GM12872 (cell line): ENCODE data around the gene RNF141.

ENCODE experiments used
- TF ChIP-seq, protein P1 (sequence below): IDR thresholded peaks from 3 replicates; pipeline ENCODE4 v1.5.1; 2011; ENCODE audit warnings: low read depth, mild to moderate bottlenecking, low read length, moderate library complexity; ENCODE audit not compliant: insufficient read depth

The RNF141 gene

GRCh38 chr11:10514709-10515108 lies 26.3 kb downstream of the RNF141 start:
- TF ChIP-seq, protein P1, sequence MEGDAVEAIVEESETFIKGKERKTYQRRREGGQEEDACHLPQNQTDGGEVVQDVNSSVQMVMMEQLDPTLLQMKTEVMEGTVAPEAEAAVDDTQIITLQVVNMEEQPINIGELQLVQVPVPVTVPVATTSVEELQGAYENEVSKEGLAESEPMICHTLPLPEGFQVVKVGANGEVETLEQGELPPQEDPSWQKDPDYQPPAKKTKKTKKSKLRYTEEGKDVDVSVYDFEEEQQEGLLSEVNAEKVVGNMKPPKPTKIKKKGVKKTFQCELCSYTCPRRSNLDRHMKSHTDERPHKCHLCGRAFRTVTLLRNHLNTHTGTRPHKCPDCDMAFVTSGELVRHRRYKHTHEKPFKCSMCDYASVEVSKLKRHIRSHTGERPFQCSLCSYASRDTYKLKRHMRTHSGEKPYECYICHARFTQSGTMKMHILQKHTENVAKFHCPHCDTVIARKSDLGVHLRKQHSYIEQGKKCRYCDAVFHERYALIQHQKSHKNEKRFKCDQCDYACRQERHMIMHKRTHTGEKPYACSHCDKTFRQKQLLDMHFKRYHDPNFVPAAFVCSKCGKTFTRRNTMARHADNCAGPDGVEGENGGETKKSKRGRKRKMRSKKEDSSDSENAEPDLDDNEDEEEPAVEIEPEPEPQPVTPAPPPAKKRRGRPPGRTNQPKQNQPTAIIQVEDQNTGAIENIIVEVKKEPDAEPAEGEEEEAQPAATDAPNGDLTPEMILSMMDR, result no peak

- TF ChIP-seq, protein P1, result no peak
Observed at GRCh38 chr11:10514202-10514601, 26.8 kb downstream of the RNF141 start.

DNA sequence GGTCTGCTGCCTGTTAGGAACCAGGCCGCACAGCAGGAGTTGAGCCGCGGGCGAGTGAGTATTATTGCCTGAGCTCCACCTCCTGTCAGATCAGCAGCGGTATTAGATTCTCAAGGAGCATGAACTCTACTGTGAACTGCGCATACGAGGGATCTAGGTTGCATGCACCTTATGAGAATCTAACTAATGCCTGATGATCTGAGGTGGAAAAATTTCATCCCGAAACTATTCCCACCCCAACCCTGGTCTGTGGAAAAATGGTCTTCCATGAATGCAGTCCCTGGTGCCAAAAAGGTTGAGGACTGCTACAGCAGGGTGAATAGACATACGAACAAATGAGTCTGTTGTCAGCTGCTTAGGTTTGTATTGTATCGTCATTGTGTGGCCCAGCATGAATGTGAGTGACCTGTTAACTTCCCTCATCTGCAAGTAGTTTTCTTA lies 29.8 kb downstream of the RNF141 start:
- TF ChIP-seq, protein P1, result no peak

GRCh38 chr11:10506008-10506370 lies 35.0 kb downstream of the RNF141 start:
- TF ChIP-seq, protein P1, result no peak

DNA sequence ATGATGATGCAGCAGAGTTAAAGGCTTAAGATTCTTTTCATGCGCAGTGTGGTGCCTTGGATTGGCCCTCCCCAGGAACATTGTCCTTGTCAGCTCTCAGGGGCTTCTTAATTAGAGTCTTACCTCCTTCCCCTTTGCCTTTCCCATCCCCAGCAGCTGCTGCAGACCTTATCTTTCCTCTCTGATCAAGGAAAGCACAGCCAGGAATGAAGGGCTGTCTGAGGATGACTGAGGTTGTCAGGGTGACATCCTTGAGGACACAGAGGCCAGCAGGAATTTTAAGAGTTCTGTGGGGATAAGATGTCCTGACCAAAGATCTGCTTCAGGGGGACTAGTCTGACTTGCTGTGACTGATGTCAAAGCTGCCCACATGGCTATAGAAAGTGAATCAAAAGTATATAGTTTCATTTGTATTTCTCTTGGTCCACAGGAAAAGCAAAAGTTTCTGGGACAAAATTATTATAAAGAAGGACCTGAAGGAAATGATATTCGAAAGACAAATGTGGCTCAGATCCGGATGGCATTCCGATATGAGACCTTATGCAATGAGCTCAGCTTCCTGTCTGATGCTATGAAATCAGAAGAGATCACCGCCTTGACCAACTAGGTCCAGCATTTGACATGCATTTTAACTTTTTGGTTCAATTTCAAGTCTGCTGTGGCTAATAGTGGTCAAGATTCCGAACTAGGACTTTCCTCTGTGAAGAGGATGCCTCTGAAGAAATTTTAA lies 35.5 kb downstream of the RNF141 start:
- TF ChIP-seq, protein P1, result no peak

DNA sequence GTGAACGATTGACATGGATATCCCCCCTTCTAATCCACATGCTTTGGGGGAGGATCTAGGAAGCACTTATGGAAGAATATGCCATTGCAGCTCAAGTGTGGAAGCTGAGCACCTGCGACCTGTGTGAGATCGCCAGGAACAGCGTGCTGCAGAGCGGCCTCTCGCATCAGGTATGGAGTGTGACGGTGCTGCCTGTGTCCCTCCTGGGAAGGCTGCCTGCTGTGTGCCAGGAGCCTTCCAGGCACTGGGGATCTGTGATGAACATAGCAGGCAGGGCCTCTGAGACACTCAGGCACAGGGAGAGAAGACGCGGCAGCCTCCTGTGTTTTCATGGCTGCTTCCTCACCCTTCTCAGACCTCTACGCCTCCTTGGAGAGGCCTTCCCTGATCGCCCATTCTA lies 36.5 kb downstream of the RNF141 start:
- TF ChIP-seq, protein P1, result no peak

GRCh38 chr11:10503777-10504480 lies 37.1 kb downstream of the RNF141 start:
- TF ChIP-seq, protein P1, result no peak
